Measurements from ENCODE around the gene KIF21B. TPM values are rescaled to one million over a fixed set of nuclear protein-coding genes. Genes with fewer than 3 reads are reported as not detected.

Gene KIF21B
- total and polyA plus RNA-seq, 2 experiments from 2014 or later: 4.6 to 34.3 TPM

DNA sequence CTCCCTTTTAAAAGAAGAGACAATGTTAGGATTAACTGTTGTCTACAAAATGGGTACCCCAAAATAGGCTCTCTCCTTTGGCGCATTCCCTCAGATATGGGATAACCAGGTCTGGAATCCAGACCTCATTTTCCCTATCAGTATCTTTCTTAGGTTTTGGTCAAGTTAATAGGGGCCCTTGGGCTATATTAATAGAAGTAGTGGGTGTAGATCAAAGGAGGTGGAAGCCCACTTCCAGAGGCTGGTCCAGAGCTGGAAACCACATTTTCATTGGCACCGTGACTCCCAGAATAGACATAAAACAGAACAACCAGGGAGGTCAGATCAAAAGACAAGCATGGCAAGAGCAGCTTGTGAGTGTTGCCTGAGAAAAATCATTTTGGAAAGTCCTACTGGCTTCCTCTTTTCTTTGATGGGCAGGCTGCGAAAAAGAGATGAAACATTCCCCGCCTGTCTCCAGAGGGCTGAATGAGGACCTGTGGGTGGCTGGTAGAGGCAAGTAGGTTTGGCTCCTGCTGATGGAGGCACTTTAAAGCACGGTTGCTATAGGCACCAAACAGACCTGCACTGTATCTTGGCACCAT lies 25.8 kb upstream of the KIF21B start (continued):
- TF ChIP-seq, protein P1, sequence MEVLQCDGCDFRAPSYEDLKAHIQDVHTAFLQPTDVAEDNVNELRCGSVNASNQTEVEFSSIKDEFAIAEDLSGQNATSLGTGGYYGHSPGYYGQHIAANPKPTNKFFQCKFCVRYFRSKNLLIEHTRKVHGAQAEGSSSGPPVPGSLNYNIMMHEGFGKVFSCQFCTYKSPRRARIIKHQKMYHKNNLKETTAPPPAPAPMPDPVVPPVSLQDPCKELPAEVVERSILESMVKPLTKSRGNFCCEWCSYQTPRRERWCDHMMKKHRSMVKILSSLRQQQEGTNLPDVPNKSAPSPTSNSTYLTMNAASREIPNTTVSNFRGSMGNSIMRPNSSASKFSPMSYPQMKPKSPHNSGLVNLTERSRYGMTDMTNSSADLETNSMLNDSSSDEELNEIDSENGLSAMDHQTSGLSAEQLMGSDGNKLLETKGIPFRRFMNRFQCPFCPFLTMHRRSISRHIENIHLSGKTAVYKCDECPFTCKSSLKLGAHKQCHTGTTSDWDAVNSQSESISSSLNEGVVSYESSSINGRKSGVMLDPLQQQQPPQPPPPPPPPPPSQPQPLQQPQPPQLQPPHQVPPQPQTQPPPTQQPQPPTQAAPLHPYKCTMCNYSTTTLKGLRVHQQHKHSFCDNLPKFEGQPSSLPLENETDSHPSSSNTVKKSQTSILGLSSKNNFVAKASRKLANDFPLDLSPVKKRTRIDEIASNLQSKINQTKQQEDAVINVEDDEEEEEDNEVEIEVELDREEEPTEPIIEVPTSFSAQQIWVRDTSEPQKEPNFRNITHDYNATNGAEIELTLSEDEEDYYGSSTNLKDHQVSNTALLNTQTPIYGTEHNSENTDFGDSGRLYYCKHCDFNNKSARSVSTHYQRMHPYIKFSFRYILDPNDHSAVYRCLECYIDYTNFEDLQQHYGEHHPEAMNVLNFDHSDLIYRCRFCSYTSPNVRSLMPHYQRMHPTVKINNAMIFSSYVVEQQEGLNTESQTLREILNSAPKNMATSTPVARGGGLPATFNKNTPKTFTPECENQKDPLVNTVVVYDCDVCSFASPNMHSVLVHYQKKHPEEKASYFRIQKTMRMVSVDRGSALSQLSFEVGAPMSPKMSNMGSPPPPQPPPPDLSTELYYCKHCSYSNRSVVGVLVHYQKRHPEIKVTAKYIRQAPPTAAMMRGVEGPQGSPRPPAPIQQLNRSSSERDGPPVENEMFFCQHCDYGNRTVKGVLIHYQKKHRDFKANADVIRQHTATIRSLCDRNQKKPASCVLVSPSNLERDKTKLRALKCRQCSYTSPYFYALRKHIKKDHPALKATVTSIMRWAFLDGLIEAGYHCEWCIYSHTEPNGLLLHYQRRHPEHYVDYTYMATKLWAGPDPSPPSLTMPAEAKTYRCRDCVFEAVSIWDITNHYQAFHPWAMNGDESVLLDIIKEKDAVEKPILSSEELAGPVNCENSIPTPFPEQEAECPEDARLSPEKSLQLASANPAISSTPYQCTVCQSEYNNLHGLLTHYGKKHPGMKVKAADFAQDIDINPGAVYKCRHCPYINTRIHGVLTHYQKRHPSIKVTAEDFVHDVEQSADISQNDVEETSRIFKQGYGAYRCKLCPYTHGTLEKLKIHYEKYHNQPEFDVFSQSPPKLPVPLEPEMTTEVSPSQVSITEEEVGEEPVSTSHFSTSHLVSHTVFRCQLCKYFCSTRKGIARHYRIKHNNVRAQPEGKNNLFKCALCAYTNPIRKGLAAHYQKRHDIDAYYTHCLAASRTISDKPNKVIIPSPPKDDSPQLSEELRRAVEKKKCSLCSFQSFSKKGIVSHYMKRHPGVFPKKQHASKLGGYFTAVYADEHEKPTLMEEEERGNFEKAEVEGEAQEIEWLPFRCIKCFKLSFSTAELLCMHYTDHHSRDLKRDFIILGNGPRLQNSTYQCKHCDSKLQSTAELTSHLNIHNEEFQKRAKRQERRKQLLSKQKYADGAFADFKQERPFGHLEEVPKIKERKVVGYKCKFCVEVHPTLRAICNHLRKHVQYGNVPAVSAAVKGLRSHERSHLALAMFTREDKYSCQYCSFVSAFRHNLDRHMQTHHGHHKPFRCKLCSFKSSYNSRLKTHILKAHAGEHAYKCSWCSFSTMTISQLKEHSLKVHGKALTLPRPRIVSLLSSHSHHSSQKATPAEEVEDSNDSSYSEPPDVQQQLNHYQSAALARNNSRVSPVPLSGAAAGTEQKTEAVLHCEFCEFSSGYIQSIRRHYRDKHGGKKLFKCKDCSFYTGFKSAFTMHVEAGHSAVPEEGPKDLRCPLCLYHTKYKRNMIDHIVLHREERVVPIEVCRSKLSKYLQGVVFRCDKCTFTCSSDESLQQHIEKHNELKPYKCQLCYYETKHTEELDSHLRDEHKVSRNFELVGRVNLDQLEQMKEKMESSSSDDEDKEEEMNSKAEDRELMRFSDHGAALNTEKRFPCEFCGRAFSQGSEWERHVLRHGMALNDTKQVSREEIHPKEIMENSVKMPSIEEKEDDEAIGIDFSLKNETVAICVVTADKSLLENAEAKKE (CRISPR knock-in tag; IDR thresholded peaks at IDR 0.05): no peak
- no peak for TF ChIP-seq EZH2phosphoT487 (IDR thresholded peaks at IDR 0.05; ENCODE audit: unreplicated experiment)
- TF ChIP-seq, protein P2, sequence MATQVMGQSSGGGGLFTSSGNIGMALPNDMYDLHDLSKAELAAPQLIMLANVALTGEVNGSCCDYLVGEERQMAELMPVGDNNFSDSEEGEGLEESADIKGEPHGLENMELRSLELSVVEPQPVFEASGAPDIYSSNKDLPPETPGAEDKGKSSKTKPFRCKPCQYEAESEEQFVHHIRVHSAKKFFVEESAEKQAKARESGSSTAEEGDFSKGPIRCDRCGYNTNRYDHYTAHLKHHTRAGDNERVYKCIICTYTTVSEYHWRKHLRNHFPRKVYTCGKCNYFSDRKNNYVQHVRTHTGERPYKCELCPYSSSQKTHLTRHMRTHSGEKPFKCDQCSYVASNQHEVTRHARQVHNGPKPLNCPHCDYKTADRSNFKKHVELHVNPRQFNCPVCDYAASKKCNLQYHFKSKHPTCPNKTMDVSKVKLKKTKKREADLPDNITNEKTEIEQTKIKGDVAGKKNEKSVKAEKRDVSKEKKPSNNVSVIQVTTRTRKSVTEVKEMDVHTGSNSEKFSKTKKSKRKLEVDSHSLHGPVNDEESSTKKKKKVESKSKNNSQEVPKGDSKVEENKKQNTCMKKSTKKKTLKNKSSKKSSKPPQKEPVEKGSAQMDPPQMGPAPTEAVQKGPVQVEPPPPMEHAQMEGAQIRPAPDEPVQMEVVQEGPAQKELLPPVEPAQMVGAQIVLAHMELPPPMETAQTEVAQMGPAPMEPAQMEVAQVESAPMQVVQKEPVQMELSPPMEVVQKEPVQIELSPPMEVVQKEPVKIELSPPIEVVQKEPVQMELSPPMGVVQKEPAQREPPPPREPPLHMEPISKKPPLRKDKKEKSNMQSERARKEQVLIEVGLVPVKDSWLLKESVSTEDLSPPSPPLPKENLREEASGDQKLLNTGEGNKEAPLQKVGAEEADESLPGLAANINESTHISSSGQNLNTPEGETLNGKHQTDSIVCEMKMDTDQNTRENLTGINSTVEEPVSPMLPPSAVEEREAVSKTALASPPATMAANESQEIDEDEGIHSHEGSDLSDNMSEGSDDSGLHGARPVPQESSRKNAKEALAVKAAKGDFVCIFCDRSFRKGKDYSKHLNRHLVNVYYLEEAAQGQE (IDR thresholded peaks at IDR 0.05; ENCODE audit: unreplicated experiment): no peak
- TF ChIP-seq STAT1 (IDR thresholded peaks at IDR 0.05; ENCODE audit: unreplicated experiment): no peak
- TF ChIP-seq, protein P3, sequence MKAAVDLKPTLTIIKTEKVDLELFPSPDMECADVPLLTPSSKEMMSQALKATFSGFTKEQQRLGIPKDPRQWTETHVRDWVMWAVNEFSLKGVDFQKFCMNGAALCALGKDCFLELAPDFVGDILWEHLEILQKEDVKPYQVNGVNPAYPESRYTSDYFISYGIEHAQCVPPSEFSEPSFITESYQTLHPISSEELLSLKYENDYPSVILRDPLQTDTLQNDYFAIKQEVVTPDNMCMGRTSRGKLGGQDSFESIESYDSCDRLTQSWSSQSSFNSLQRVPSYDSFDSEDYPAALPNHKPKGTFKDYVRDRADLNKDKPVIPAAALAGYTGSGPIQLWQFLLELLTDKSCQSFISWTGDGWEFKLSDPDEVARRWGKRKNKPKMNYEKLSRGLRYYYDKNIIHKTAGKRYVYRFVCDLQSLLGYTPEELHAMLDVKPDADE (IDR thresholded peaks at IDR 0.05): no peak
- TF ChIP-seq ZNF114 (CRISPR knock-in tag; IDR thresholded peaks at IDR 0.05): no peak
- no peak for TF ChIP-seq NANOG (IDR thresholded peaks at IDR 0.05; ENCODE audit: borderline replicate concordance)
- TF ChIP-seq CREB1 (CRISPR knock-in tag; IDR thresholded peaks at IDR 0.05; ENCODE audit: low read depth): no peak

All from GM23338 (cell line).